NOMO-1 treated with dmso at 0.1 percent for 144 hours (cell line): ENCODE results near the gene ITPR2.

Experiments used
- DNase-seq: peaks from one replicate; lab custom pipeline; 2025; ENCODE audit not compliant: unreplicated experiment; lab: John Stamatoyannopoulos, UW

Gene ITPR2

DNA sequence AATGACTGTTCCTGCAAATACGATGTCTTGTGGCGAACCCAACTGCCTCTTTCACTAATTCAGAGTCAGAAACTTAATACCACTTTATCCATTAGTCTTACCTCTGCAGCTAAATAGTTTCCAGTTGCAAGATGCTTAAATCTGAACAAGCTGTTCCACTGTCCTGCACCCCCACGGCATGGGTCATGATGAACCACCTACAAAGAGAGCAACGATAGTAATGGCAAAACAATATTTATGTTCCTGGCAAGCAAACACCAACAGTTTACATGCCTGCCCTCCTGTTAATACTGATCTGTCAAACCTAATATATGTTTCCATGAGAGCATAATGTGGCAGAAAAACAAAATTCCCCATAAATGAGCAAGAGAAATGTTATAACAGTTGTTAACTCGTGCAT lies 121.9 kb downstream of the ITPR2 start:
- no peak for DNase-seq

GRCh38 chr12:26705851-26706250 lies 127.1 kb downstream of the ITPR2 start:
- no peak for DNase-seq

DNA sequence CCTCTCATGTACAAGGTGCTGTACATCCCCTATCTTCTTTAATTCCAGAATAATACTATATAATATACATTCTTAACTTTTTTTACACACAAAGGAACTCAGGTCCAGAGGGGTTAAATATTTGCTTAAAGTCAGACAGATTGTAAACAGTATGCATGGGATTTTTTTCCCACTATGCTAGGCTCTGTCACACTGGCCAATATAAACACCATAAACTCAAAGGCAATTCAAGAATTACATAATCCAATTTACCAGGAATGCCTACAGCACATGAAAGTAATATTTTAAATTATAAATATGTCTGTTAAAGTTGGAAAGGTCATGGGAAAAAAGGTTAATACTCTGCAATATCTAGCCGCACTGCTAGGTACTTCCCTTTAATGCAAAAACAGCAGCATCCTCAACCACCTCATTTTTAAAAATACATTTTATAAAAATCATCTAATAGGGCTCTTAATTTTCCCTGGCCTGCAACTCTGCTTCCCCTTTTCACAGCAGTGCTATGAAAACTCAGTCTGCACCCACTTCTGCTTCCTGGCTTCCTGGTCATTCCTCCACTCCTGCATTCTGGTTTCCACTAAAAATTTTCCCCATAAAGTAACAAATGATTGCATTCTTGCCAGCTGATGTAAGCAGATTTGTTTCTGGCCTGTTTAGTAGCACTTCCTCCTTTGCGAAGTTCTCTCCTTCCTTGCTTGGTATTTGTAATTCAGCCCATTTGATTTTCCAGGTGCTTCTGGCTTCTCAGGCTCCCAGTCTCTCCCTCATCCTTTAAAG lies 128.1 kb downstream of the ITPR2 start:
- DNase-seq = peak; percentile 25

DNA sequence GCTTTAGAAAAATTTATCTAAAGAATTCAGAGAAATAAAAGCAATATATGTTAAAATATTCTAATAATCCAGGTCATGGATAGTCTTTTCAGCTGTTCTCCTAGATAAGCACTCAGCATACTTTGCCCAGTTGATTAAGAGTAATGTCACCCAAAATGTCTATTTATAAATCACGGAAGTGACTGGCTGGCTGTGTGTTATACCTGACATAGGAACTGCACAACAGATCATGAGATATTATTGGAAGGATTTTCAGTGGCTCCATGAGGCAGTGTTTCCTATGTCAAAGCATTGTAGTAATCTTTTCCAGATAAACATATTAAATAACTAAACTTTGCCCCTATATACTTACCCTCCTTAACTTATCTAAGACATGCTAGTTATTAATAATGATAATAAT lies 128.8 kb downstream of the ITPR2 start:
- DNase-seq = no peak

GRCh38 chr12:26702741-26703140 lies 130.3 kb downstream of the ITPR2 start:
- DNase-seq = no peak

- DNase-seq = no peak
These were observed 131.3 kb downstream of the ITPR2 start for GRCh38 chr12:26701604-26702215.

GRCh38 chr12:26700430-26700829 lies 132.6 kb downstream of the ITPR2 start:
- DNase-seq = no peak

DNA sequence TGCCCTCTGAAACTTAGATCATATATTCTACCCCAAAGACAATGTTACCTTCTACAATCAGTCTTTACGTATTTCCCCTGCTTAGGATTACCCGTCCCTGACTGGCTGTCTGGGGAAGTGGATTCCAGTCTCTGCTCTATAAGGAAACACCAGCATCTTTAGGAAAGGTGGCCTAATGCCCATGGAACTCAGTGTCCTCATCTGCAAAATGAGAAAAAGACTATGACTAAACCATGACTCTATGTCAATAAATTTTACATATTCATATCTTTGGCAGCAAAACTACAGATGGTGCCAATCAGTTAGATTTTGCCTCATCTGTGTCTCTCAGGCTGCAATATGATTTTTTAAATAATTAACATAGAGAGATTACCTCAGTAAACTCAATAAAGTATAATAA lies 133.8 kb downstream of the ITPR2 start:
- no peak for DNase-seq

- DNase-seq = no peak
These were observed 134.8 kb downstream of the ITPR2 start for GRCh38 chr12:26698186-26698585.

GRCh38 chr12:26697217-26697616 lies 135.8 kb downstream of the ITPR2 start:
- DNase-seq = no peak

- no peak for DNase-seq
These were observed 136.3 kb downstream of the ITPR2 start for GRCh38 chr12:26696613-26697092.

DNA sequence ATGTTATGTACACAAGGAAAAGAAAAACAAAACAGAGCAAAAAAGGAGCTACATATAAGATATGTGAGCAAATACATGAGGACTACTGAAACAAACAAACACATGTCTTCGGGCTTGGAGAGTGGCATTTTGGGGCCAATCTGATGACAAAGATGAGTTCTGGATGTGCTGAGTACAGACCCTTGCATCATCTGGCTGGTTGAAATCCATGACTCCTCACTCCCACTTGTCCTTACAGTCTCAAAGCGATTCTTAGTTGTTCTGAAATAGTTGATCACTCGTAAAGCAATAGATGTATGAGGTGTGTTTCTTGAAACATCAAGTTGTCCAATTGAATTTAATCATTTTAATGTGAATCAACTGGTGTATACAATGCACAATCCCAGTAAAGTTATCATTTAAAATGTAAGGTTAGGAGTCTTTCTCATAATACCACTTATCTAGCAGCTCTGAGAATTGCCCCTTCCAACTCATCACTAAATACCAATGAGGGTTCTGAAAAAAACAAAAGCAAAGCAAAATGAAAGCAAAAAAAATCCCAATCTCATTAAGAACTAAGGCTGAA lies 136.9 kb downstream of the ITPR2 start:
- DNase-seq = no peak

DNA sequence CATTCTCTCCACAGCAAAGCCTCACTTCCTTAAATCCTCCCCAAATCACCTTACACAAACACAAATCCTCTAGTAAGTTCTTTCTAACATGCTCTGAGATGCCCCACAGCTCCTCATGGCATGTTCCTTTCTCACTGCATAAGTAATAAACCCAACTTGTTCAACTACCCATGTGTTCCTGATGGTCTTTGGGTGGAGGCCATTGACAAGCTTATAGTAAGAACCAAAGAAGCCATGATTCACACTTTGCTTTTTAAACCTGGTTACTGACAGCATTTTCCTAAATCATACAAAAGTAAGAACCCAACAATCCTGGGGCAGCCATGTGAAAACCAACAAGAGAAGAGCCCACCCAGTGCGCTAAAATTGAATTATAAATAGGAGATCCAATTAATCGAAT lies 138.6 kb downstream of the ITPR2 start:
- no peak for DNase-seq

DNA sequence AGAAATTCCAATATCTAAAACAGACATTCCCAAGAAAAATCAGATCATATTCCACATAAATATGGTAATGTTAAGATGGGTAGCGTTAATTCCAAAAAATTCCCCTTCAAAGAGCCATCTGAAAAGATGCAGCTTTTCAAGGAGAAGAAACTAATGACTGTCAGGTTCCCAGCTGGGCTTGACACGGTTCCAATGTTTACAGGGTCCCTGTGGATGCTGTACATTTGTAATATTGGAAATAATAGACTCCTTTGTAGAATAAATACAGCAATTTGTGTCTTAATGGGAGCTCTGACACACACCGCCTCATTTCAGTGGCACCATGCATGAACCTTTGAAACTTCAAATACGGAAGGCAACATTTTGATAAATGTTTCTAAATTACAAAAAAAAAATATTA lies 140.6 kb downstream of the ITPR2 start:
- no peak for DNase-seq

DNA sequence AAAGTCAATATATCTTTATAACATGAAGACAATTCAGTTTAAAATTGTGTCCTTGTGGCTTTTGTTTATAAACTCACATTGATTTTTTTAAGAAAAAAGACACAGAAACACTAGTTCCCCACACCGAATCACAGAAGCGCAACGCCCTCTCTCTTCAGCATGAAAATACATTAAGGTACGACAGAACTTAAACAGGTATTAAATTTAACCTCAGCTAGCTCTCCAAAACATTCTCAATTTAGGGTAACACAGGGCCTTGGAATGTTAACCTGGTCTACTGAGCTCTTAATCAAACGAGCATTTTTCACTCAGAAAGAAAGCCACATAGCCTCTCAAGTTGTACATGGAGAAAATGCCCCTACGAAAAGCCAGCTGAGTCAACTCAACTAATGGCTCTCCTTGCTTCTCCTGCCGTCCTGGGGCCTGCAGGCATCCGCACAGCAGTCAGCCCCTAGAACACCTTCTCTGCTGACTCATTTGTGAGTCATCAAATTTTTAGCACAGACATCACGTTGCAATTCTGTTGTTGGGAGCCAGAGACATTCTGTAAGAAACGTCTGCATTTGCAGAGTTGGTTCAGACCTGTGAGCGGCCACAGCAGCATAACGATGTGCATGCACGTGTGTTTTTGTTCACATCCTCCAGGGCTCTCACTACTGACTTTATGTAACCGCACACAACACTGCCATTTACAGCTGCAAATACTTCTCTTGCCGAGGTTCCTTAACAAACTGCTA lies 141.6 kb downstream of the ITPR2 start:
- DNase-seq = no peak

- no peak for DNase-seq
These were observed 142.4 kb downstream of the ITPR2 start for GRCh38 chr12:26690601-26691000.

GRCh38 chr12:26689281-26689841 lies 143.6 kb downstream of the ITPR2 start:
- DNase-seq = no peak

- no peak for DNase-seq
These were observed 144.6 kb downstream of the ITPR2 start for GRCh38 chr12:26688344-26688904.

GRCh38 chr12:26686408-26686807 lies 146.6 kb downstream of the ITPR2 start:
- DNase-seq = no peak

- DNase-seq = no peak
These were observed 148.9 kb downstream of the ITPR2 start for GRCh38 chr12:26684101-26684500.

GRCh38 chr12:26683443-26683842 lies 149.6 kb downstream of the ITPR2 start:
- no peak for DNase-seq
